ENCODE data around the gene DRAXIN. TPM values are rescaled to one million over a fixed set of nuclear protein-coding genes. Genes with fewer than 3 reads are reported as not detected.
A peak's percentile ranks its signal among the peaks of the same experiment; 100 is the strongest.

DRAXIN gene
- 0.12 TPM for polyA plus RNA-seq (2013, experiment 1 of 2; ENCODE audit: insufficient read length)
- 0.10 TPM for polyA plus RNA-seq (2013, experiment 2 of 2; ENCODE audit: insufficient read length)

- DNase-seq, result no peak
Observed at GRCh38 chr1:11691302-11691914, at the start of gene DRAXIN. TSS of gene DRAXIN (plus strand) at chr1:11691710. CDS start at chr1:11706259, 14,549 bp downstream.

DNA sequence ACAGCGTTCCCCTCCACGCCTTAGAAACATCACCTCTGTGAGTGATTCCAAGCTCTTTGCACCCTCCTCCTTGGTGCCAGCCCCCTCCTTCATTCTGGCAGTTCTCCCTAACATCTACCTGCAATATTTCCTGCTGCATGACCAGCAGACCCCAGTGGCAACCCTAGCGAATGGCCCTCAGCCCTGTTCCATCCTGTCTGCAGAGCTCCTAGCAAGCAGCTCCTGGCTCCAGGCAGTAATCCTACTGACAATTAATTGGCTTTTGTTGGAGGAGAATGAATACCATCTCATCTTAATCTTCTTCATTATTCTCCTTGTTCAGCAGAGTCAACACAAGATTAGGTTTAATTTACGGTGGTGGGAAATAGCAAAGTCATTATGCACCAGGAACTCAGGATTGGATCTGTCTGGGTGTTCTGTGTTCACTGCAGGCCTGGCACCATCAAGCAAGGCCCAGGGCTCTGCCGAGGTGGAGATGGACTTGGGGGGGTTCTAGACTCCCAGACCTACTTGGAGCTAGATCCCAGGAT is 49.7 kb upstream of the DRAXIN start:
- no peak for DNase-seq

DNA sequence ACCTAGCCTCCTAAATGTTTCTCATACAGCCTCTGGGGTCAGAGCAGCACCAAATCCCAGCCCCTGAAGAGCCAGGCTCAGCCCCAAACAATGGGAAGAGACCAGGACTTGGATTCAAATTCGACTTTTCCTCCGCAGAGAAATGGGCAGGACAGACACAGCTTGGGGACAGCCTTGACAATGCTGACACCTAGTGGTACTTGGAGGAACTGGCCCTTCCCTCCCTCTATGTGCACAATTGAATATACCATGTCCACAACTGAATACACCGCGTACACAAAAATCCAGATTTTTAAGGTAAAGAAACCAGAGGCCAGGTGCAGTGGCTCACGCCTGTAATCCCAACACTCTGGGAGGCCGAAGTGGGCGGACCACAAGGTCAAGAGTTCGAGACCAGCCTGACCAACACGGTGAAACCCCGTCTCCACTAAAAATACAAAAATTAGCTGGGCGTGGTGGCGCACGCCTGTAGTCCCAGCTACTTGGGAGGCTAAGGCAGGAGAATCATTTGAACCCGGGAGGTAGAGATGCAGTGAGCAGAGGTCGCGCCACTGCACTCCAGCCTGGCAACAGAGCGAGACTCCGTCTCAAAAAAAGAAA is 49.0 kb upstream of the DRAXIN start:
- DNase-seq, result peak; percentile 44

GRCh38 chr1:11643782-11644181 is 47.7 kb upstream of the DRAXIN start:
- DNase-seq, result no peak

GRCh38 chr1:11645270-11645669 is 46.2 kb upstream of the DRAXIN start:
- no peak for DNase-seq

DNA sequence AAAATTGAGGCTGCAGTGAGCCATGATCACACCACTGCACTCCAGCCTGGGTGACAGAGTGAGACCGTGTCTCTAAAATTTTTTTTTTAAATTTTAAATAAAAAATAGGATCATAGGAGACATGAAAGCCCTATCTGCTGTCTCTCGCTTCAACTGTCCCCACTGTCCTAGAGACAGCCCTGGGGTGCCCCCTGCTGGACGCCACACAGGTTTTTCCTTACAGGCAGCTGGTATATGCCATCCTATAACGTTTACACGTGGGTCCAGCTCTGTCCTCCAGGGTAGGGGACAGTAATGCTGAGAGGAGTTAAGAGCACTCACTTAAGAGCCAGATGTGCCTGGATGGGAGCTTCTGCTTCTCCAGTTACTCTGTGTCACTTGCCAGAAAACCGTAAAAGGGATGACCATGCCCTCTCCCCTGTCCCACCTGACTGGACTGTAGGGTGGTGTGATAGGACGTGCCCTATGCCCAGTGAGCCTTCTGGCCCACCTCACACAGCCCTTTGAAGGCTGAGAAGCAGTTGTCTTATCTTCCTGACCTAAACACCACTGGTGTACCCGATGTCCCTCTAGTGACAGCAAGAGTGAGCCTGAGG is 45.7 kb upstream of the DRAXIN start:
- peak; percentile 56 for DNase-seq

DNA sequence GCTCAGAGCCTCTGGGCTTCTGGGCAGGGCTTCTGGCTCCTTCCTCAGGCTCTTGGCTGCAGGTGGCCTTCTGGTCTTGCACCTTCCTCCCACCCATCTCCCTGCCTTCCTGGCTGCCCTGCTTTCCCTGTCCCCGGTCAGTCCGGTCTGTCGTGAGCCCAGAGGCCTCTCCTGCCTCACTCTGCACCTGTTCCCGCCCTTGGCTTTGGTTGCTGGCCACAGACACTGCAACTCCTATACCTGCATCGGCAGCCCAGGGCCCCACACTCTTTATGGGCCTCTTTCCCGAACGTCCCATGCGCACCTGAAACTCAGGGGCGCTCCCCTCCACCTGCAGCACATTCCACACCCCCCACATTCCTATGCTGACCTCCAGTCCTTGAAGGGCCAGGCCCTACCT is 45.2 kb upstream of the DRAXIN start:
- DNase-seq, result no peak

GRCh38 chr1:11647333-11647732 is 44.2 kb upstream of the DRAXIN start:
- DNase-seq, result no peak

DNA sequence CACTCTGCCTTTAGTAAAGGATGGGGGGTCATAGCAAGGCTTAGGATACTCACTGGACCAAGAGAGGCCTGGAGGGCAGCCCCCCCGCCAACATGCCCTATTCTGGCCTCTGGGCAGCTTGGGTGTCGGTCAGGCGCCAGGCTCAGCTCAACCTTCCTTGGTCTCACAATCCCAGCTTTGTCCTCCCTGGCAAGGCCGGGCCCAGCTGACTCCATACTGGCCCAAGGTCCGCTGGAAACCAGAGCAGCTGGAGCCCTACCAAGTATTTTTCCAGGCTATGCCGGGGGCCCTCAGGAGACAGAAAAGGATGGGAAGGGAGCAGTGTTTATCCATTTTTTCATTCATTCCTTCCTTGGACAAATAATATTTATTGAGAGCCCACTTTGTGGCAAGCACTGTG is 43.5 kb upstream of the DRAXIN start:
- no peak for DNase-seq

DNA sequence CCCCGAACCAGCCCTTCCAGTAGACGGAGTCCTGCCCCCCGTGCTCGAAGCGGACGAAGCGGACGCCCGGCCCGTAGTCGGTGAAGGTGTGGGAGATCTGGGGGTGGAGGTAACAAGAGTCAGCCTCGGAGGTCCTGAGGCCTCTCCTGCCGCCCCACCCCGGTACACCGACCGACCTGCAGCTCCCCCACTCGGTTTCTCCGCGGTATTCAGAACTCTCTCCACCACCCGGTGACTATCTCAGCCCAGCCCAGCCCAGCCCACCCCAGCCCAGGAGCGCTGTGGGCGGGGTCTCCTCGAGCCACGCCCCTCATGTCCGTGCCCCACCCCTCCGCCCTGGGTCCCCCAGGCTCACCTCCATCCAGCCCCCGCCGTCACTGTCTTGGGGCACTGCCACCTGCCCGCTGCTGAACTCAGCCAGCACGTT is 42.8 kb upstream of the DRAXIN start:
- DNase-seq, result no peak

GRCh38 chr1:11649237-11649623 is 42.3 kb upstream of the DRAXIN start:
- no peak for DNase-seq

DNA sequence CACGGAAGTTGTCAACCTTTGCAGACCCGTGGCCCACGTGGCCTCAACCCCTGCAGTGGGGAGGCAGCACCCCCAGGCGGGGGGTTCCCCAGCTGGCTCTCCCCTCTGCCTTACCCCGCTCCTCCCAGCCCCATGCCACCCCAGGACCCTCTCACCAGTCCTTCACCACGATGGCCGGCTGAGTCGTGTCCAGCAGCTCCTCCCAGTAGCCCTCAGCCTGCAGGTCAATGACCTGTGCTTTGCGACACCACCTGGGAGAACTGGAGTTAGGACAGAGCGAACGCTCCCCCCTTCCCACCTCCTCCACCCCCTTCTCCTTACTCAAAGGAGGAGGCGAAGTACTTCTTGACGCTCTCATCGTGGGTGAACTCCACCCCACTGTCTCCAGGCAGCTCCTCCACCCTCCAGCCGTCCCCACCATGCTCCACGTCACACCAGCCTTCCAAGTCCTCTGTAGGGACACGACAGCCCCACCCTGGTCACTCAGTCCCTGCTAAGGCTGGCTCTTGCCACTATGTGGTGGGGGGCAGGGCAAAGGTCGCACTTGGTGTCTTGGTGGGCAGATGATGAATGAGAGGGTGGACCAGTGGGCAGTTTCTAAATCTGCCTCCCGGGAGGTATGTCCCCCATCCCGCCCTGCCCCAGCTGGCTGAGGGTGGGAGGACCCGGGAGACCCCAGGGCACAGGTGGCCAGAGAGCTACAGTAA is 41.7 kb upstream of the DRAXIN start:
- DNase-seq, result no peak

DNA sequence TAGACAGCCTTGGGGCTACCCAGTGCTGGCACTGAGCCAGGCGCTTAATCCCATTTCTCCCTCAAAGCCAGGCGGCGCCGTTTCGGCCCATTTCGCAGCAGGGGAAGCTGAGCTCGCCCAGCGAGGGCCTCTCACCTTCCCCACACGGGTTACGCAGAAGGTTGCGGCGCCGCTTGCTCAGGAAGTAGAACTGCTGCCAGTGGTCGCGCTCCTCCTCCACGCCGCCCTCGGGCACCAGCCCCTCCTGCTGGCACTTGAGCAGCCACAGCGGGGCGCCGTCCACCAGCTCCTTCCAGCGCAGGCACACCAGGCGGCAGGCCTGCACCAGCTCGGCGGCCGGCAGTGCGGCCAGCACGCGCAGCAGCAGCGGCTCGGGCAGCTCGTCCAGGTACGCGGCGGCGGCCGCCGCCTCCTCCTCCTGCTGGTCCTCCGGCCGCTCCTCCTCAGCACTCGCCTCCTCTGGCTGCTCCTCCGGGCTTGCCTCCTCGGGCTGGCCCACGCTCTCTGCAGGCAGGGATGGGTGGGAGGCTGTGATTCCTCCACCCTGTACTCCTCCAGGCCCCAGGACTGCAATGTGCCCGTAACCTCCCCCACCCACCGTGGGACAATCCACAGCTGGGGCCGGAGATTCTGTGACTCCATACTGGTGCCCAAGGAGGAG is 41.0 kb upstream of the DRAXIN start:
- DNase-seq, result peak; percentile 47

GRCh38 chr1:11651017-11651416 is 40.5 kb upstream of the DRAXIN start:
- DNase-seq, result no peak

- no peak for DNase-seq
Observed at GRCh38 chr1:11652203-11652780, 39.2 kb upstream of the DRAXIN start.

GRCh38 chr1:11653101-11653860 is 38.2 kb upstream of the DRAXIN start:
- no peak for DNase-seq

- DNase-seq, result no peak
Observed at GRCh38 chr1:11653861-11654136, 37.7 kb upstream of the DRAXIN start.

DNA sequence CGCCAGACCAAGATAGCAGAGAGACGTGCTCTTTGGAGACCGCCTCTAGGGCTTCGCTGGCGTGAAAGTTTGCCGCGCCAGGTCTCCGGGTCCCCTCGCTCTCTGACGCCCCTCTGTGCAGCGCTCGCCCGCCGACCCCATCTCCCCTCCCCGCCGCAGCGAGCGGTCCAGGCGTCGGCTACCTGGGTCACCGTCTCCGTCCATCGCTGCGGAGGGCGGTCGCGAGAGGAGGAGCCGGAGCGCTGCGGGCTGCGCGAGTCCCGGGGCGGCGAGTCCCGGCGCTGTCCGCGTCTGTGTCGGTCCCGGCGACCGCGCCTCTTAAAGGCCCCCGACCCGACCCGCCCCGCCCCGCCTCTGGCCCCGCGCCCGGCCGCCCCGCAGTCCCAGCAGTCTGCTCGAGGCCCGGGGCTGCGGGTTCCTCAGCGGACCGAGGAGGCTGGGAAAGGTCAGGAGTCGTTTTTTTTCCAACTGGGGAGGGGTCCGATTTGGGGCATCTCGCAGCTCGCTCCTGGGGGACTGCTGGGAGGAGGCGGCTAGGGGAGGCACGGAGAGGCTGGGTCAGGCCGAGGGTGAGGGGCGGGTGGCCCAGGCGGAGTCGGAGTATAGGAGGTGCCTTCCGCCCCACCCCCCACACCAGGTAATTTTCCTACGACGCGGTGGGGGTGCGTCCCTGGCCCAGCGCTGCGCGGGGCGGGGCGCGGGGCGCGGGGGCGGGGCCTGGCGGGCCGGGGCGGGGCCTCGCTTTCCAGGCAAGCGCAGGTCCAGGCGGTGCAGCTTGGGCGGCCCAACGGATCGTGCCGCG is 37.2 kb upstream of the DRAXIN start, which contains the start of the genes FBXO2 and FBXO44:
FBXO2 (minus strand) TSS at position 293 of the 802 bp plus-strand sequence; CDS start at position 204, 89 bp downstream.
FBXO44 (plus strand) TSS at position 741 of the 802 bp plus-strand sequence. CDS start 959 bp downstream, outside the sequence.
- no peak for DNase-seq

DNA sequence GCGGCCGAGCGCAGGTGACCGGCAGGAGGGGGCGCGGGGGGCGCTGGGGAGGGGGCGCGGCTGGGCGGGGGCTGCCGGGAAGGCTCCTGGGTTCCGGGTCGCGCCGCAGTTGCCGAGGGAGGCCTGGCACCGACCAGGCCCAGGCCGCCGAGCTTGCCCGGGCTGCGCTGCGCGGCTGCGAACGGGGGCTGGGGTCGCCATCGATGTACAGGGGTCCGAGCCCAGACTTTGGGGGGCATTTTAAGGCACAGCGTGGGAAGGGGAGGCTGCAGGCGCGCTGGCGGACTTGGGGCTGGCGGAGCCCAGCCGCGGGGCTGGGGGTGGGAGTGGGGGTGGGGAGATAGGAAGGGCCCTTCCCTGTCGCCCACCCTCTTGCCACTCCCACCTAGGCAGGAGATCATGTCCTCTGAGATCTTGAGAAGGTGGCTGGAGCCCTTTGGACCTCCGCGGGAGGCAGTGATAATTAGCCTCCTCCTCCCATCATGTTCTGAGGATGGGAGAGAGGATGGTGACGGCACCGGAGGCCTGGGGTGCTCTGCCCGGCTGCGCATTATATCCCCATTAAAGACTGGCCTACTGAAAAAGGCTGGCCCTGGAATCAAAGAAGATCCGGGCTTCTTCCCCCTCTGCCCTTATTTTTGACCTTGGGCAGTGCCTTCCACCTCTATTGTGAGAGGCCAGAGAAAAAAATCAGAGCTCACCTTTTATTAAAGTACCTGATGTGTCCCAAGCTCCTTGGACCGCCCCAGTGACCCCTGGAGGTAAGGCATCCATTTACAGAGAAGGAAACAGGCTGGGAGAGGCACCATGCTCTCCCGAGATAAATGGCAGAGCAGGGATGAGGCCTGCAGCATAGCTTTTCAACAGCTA is 36.3 kb upstream of the DRAXIN start:
- no peak for DNase-seq
